GM12878 (cell line): ENCODE data around the gene HRH3. TPM values are rescaled to one million over a fixed set of nuclear protein-coding genes. Genes with fewer than 3 reads are reported as not detected.

Experiments used
- ATAC-seq: fragments of 200-7000 bp; cut with Tn5 transposase; 3 replicates; pipeline ENCODE4 v1.9.1; 2020; ENCODE audit warnings: mild to moderate bottlenecking, moderate library complexity
- BruUV-seq: library from RNA; stranded (reverse); fragments of 400-500 nt; replicated peaks from 2 replicates; lab custom pipeline; 2021; lab: Mats Ljungman, UMichigan
- CTCF ChIA-PET: fragments of 300-600 bp; sonication (Branson Sonifier 250); formaldehyde crosslinking; extraction: SDS; loops from one replicate; lab custom pipeline; 2021; ENCODE audit warnings: inconsistent platforms; lab: Yijun Ruan, JAX
- POLR2A ChIA-PET: fragments of 350-600 bp; formaldehyde crosslinking; extraction: SDS; loops from one replicate; lab custom pipeline; 2021; ENCODE audit warnings: inconsistent platforms; lab: Charles Lee
- RAD21 ChIA-PET: fragments of 300-600 bp; sonication (Branson Sonifier 250); formaldehyde crosslinking; loops from one replicate; lab custom pipeline; 2023; ENCODE audit warnings: antibody characterized with exemption; ENCODE audit not compliant: unreplicated experiment; lab: Charles Lee
- SMC1A ChIA-PET: fragments of 300-600 bp; sonication (Branson Sonifier 250); formaldehyde crosslinking; loops from one replicate; lab custom pipeline; 2023; ENCODE audit not compliant: unreplicated experiment, uncharacterized antibody; lab: Charles Lee
- DNase-seq: peaks from one replicate; pipeline ENCODE4 v3.0.0-alpha.2; 2011; ENCODE audit warnings: low read depth, low spot score
- FAIRE-seq: peaks from 3 replicates; lab custom pipeline; 2011; peaks lifted over from hg19 to GRCh38; lab: Jason Lieb, UNC
- H2AFZ ChIP-seq: 2 replicates; pipeline ENCODE4 v1.6.0; 2011; ENCODE audit warnings: low read depth, low read length, control low read depth; ENCODE audit not compliant: control insufficient read depth
- H3K27ac ChIP-seq: 2 replicates; pipeline ENCODE4 v1.5.1; 2011; ENCODE audit warnings: control low read depth; ENCODE audit not compliant: control insufficient read depth, insufficient read depth
- H3K27me3 ChIP-seq, 2 experiments: replicated peaks in 1 of 2; 2 replicates each; pipeline versions ENCODE4 v1.6.0 to v1.6.1; 2011; ENCODE audit warnings: low read length in 1 of 2; ENCODE audit not compliant: control insufficient read depth in 2 of 2, insufficient read depth in 2 of 2
- H3K36me3 ChIP-seq, 2 experiments: 2 replicates each; pipeline ENCODE4 v1.5.1; 2011; ENCODE audit warnings: low read length in 1 of 2; ENCODE audit not compliant: control insufficient read depth in 2 of 2, insufficient read depth in 2 of 2
- H3K4me1 ChIP-seq: 2 replicates; pipeline ENCODE4 v1.6.1; 2011; ENCODE audit warnings: mild to moderate bottlenecking, low read length, moderate library complexity, mixed read lengths; ENCODE audit not compliant: control insufficient read depth, insufficient read depth
- H3K4me2 ChIP-seq: 2 replicates; pipeline ENCODE4 v1.6.0; 2011; ENCODE audit warnings: control low read depth; ENCODE audit not compliant: control insufficient read depth, insufficient read depth
- H3K4me3 ChIP-seq: fragments of 200-600 bp; sonication (generic); 2 replicates; pipeline ENCODE4 v1.5.1; 2016
- H3K79me2 ChIP-seq: 2 replicates; pipeline ENCODE4 v1.6.0; 2011; ENCODE audit warnings: low read length; ENCODE audit not compliant: control insufficient read depth, insufficient read depth
- H3K9ac ChIP-seq: 2 replicates; pipeline ENCODE4 v1.8.0; 2011; ENCODE audit warnings: low read length, control low read depth, mixed read lengths; ENCODE audit not compliant: control insufficient read depth, insufficient read depth
- H3K9me3 ChIP-seq: replicated peaks from 3 replicates; pipeline ENCODE4 v1.5.1; 2011; ENCODE audit warnings: mild to moderate bottlenecking, low read length; ENCODE audit not compliant: control insufficient read depth, insufficient read depth
- H4K20me1 ChIP-seq: 2 replicates; pipeline ENCODE4 v1.6.0; 2011; ENCODE audit not compliant: control insufficient read depth, insufficient read depth
- ATF3 ChIP-seq: IDR thresholded peaks from 2 replicates; pipeline ENCODE4 v1.6.1; 2011; ENCODE audit warnings: low read depth, mild to moderate bottlenecking, low read length, moderate library complexity, borderline replicate concordance; ENCODE audit errors: extremely low read depth
- BRCA1 ChIP-seq: IDR thresholded peaks from 2 replicates; pipeline ENCODE4 v1.6.1; 2011; ENCODE audit warnings: low read depth, low read length, improper control_type of control experiment
- CEBPB ChIP-seq, 2 experiments: fragments of 150-350 bp in 1 of 2; IDR thresholded peaks; 2 replicates each; pipeline ENCODE4 v1.6.1; 2012 to 2014; ENCODE audit warnings: low read depth in 2 of 2, low read length in 2 of 2, borderline replicate concordance in 1 of 2, inconsistent platforms in 1 of 2
- DPF2 ChIP-seq: fragments of 450-650 bp; IDR thresholded peaks from 2 replicates; pipeline ENCODE4 v1.6.1; 2017; ENCODE audit warnings: mild to moderate bottlenecking
- KLF5 ChIP-seq: fragments of 450-650 bp; IDR thresholded peaks from 2 replicates; pipeline ENCODE4 v1.6.1; 2014; ENCODE audit warnings: mild to moderate bottlenecking; ENCODE audit not compliant: partially characterized antibody
- NFXL1 ChIP-seq: fragments of 450-650 bp; IDR thresholded peaks from 2 replicates; pipeline ENCODE4 v1.6.1; 2017; ENCODE audit warnings: antibody characterized with exemption, mild to moderate bottlenecking, borderline replicate concordance
- SREBF2 ChIP-seq: IDR thresholded peaks from 2 replicates; pipeline ENCODE4 v1.6.1; 2012; ENCODE audit warnings: mild to moderate bottlenecking, low read length
- ZBTB11 ChIP-seq: fragments of 450-650 bp; formaldehyde crosslinking; IDR thresholded peaks from 2 replicates; pipeline ENCODE4 v1.5.0; 2022; ENCODE audit warnings: mild to moderate bottlenecking, missing genetic modification characterization
- ZBTB40 ChIP-seq: fragments of 450-650 bp; IDR thresholded peaks from 2 replicates; pipeline ENCODE4 v1.6.1; 2016; ENCODE audit warnings: mild to moderate bottlenecking, moderate library complexity, borderline replicate concordance
- WGBS: methylation state at CpG from one replicate; pipeline ENCODE4 v1.1.6; 2016; ENCODE audit warnings: low lambda C conversion rate; ENCODE audit not compliant: insufficient replicate concordance, insufficient coverage; ENCODE audit errors: missing lambda C conversion rate; 5-methylcytosine and 5-hydroxymethylcytosine counted together
- in situ Hi-C: fragments of 300-500 bp; cut with MboI; formaldehyde crosslinking; loops from 9 replicates; pipeline ENCODE4 v1.14.3; 2018; ENCODE audit warnings: mixed read lengths
- intact Hi-C: fragments of 100-400 bp; cut with micrococcal nuclease; formaldehyde crosslinking; loops from one replicate; pipeline ENCODE4 v1.14.2; 2022; ENCODE audit not compliant: unreplicated experiment
- polyA plus RNA-seq, 11 experiments: library from polyadenylated mRNA; depleted of rRNA in 4 of 11; unstranded in 6 of 11; stranded (reverse) in 5 of 11; fragments of >200 nt; fragmentation: Nextera tagmentation in 4 of 11; fragmentation: Illumina TruSeq in 1 of 11; extraction: Ambion mirVana in 4 of 11; extraction: Trizol in 1 of 11; gene quantifications; 1 replicate in 1 of 11; 2 replicates in 10 of 11; pipeline versions ENCODE4 v1.2.1 to v1.2.3, GENCODE V29; 2011 to 2016; ENCODE audit warnings: inconsistent platforms in 2 of 11, missing spikeins in 2 of 11, low read depth in 1 of 11
- total RNA-seq, 4 experiments: library from RNA; depleted of rRNA in 3 of 4; stranded (reverse); fragments of >200 nt in 3 of 4; fragmentation: Illumina TruSeq in 1 of 4; extraction: Trizol in 1 of 4; gene quantifications; 2 replicates each; pipeline versions ENCODE4 v1.2.1 to v1.2.3, GENCODE V29; 2013 to 2021

HRH3 gene
- total and polyA plus RNA-seq, 10 of the 15 experiments (the other 5 are each of a cell fraction or from before 2014, with no cell fraction given), result not detected

- no peak for TF ChIP-seq NFXL1
- TF ChIP-seq BRCA1, result no peak
- no peak for TF ChIP-seq ZBTB11 (CRISPR knock-in tag)
- no peak for TF ChIP-seq DPF2
Observed at GRCh38 chr20:62178316-62179161, 41.5 kb downstream of the HRH3 start (continued).

GRCh38 chr20:62177307-62177706 is 42.8 kb downstream of the HRH3 start:
- no peak overlapping the region for H3K9ac ChIP-seq
- in situ Hi-C loops, result no loop called here
- no peak overlapping the region for H3K27ac ChIP-seq
- no TSS peak for BruUV-seq
- ChIA-PET SMC1A (no interaction called here), CTCF (no interaction called here), RAD21 (no interaction called here), POLR2A (interaction anchor here (0.6 kb wide), 1 partner anchor 927 kb away, joined by 3 read pairs; no protein-coding TSS in a partner anchor)
- no peaks in the 10 kb centered on the region for H3K9me3 ChIP-seq
- H3K79me2 ChIP-seq, result peaks cover 2% of the 10 kb centered on the region; the same call in 1 of the 2 replicates
- no peaks in the 10 kb centered on the region for H3K4me1 ChIP-seq
- 96% methylated on average over 9 of the region's 9 CpGs for WGBS
- TF ChIP-seq SREBF2 (no peak), CEBPB (IDR thresholded peaks at IDR 0.05; ENCODE audit: borderline replicate concordance in 1 of 2, low read depth in 2 of 2, low read length in 2 of 2) (no peak), KLF5 (no peak), ATF3 (no peak), ZBTB40 (no peak)
- no peak overlapping the region for H3K4me3 ChIP-seq
- intact Hi-C loops, result no loop called here
- peaks cover 0 to 2% of the 10 kb centered on the region in 2 experiments for H3K36me3 ChIP-seq
- H4K20me1 ChIP-seq, result no peaks in the 10 kb centered on the region
- no peak for FAIRE-seq
- no peak for DNase-seq
- H2AFZ ChIP-seq, result no peak overlapping the region
- no peak for ATAC-seq
- H3K4me2 ChIP-seq, result no peak overlapping the region
- no peaks in the 10 kb centered on the region for H3K27me3 ChIP-seq
